ENCODE data around the gene GDF11.
A peak's percentile ranks its signal among the peaks of the same experiment; 100 is the strongest.

The GDF11 gene

GRCh38 chr12:55707841-55708694 lies 34.9 kb upstream of the GDF11 start, which contains the start of gene ITGA7:
Gene ITGA7 (minus strand): TSS chr12:55707904. CDS start chr12:55707682, 222 bp downstream.
- Histone ChIP-seq H3K36me3 (ENCODE audit: control insufficient read depth in 2 of 2, insufficient read depth in 2 of 2, low read length in 2 of 2) (no peaks in the 10 kb centered on the region), H3K9ac (ENCODE audit: low read length in 2 of 2) (peak within 1 kb of the TSS; percentile 92 to 95), H3K4me3 (ENCODE audit: low read length in 2 of 2) (peak within 1 kb of the TSS; percentile 91 to 93), H3K27ac (ENCODE audit: low read length) (peak within 1 kb of the TSS; percentile 91), H3K27me3 (ENCODE audit: control insufficient read depth in 1 of 2, insufficient read depth in 2 of 2, low read length in 2 of 2) (no peaks in the 10 kb centered on the region), H3K9me3 (ENCODE audit: control insufficient read depth in 2 of 2, low read length in 2 of 2) (no peaks in the 10 kb centered on the region), H3K4me1 (ENCODE audit: control insufficient read depth, insufficient read depth, low read length) (peaks cover 78% of the 10 kb centered on the region)

DNA sequence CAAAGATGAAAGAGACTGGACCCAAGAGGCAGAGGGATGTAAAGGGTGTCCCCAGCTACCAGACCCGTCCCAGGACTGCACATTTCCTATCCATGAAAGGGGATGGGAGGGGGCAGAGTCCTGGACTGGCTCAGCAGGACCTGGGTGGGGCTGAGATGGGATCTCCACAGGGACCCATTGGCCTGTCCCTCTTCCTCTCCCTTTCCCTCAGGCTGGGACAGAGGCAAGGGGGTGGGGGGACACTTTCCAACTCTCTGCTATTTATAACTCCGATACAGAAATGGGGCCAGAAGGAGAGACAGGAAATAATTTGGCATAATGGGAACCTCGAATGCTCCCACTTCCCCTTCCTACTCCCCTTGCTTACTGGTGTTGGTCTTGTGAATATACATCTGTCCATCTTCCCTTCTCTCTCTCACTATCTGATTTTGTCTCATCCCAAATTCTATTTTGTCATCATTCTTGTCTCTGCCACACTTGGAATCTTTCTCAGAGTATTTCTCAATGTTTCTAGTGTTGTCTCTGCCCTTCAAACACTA lies 34.2 kb upstream of the GDF11 start:
- H3K36me3 ChIP-seq (ENCODE audit: control insufficient read depth in 2 of 2, insufficient read depth in 2 of 2, low read length in 2 of 2), result no peaks in the 10 kb centered on the region
- H3K27me3 ChIP-seq (ENCODE audit: control insufficient read depth in 1 of 2, insufficient read depth in 2 of 2, low read length in 2 of 2), result no peaks in the 10 kb centered on the region
- H3K9ac ChIP-seq (ENCODE audit: low read length in 2 of 2), result peak overlapping the region; percentile 66 to 68
- H3K9me3 ChIP-seq (ENCODE audit: control insufficient read depth in 2 of 2, low read length in 2 of 2), result no peaks in the 10 kb centered on the region
- peaks cover 75% of the 10 kb centered on the region for H3K4me1 ChIP-seq (ENCODE audit: control insufficient read depth, insufficient read depth, low read length)
- peak overlapping the region; percentile 45 to 91 for H3K4me3 ChIP-seq (ENCODE audit: low read length in 2 of 2)
- H3K27ac ChIP-seq (ENCODE audit: low read length), result peak overlapping the region; percentile 88

DNA sequence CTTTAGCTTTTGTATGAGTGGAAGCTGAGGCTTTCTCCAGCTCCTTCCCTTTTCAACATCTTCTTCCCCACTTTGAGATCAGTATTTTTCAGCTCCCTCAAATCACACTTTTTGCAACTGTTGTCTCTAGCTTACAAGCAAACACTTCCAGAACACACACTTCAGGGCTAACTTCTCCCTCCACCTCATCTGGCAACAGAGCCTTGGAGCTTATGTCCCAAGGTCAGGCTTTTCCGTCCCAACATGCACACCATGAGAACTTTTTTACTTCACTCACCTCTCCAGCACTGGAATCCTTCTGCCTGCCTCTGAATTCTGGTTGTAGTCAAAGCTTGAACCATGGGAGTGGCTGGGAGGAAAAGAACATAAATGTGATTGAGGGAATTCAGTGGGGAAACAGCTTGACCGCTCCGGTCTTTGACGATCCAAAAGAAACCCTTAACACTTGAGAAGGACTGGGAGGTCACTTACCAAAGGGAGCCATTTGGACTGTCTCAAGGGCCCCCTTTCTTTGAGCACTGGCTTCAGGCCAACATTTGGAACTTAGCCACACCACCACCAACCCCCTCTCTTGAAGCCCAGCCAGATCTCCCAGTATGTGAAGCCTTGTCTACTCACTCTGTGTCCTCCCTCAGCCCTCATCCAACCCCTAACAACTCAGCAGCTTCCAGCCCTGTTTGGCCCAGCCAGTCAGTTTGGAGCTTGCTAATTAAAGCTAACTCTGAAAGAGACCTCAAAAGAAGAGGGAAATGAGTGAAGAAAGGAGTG lies 31.0 kb upstream of the GDF11 start:
- Histone ChIP-seq H3K4me1 (ENCODE audit: control insufficient read depth, insufficient read depth, low read length) (peaks cover 63% of the 10 kb centered on the region), H3K4me3 (ENCODE audit: low read length in 2 of 2) (peak overlapping the region in 1 of 2 donors; percentile 44), H3K27ac (ENCODE audit: low read length) (peak overlapping the region; percentile 85), H3K36me3 (ENCODE audit: control insufficient read depth in 2 of 2, insufficient read depth in 2 of 2, low read length in 2 of 2) (no peaks in the 10 kb centered on the region), H3K27me3 (ENCODE audit: control insufficient read depth in 1 of 2, insufficient read depth in 2 of 2, low read length in 2 of 2) (no peaks in the 10 kb centered on the region), H3K9me3 (ENCODE audit: control insufficient read depth in 2 of 2, low read length in 2 of 2) (no peaks in the 10 kb centered on the region), H3K9ac (ENCODE audit: low read length in 2 of 2) (peak overlapping the region; percentile 0 to 4)

- peak overlapping the region; percentile 85 for H3K27ac ChIP-seq (ENCODE audit: low read length)
- peaks cover 0 to 3% of the 10 kb centered on the region in 2 donors for H3K36me3 ChIP-seq (ENCODE audit: control insufficient read depth in 2 of 2, insufficient read depth in 2 of 2, low read length in 2 of 2)
- H3K4me1 ChIP-seq (ENCODE audit: control insufficient read depth, insufficient read depth, low read length), result peaks cover 66% of the 10 kb centered on the region
- no peaks in the 10 kb centered on the region for H3K27me3 ChIP-seq (ENCODE audit: control insufficient read depth in 1 of 2, insufficient read depth in 2 of 2, low read length in 2 of 2)
- H3K9me3 ChIP-seq (ENCODE audit: control insufficient read depth in 2 of 2, low read length in 2 of 2), result no peaks in the 10 kb centered on the region
- H3K9ac ChIP-seq (ENCODE audit: low read length in 2 of 2), result peak overlapping the region; percentile 4 to 42
- peak overlapping the region in 1 of 2 donors; percentile 44 for H3K4me3 ChIP-seq (ENCODE audit: low read length in 2 of 2)
These were observed 30.1 kb upstream of the GDF11 start for GRCh38 chr12:55712700-55713415.

GRCh38 chr12:55713721-55714120 lies 29.2 kb upstream of the GDF11 start:
- Histone ChIP-seq H3K4me3 (ENCODE audit: low read length in 2 of 2) (no peak overlapping the region), H3K9ac (ENCODE audit: low read length in 2 of 2) (peak overlapping the region in 1 of 2 donors; percentile 2), H3K9me3 (ENCODE audit: control insufficient read depth in 2 of 2, low read length in 2 of 2) (no peaks in the 10 kb centered on the region), H3K27ac (ENCODE audit: low read length) (peak overlapping the region; percentile 85), H3K4me1 (ENCODE audit: control insufficient read depth, insufficient read depth, low read length) (peaks cover 68% of the 10 kb centered on the region), H3K27me3 (ENCODE audit: control insufficient read depth in 1 of 2, insufficient read depth in 2 of 2, low read length in 2 of 2) (no peaks in the 10 kb centered on the region), H3K36me3 (ENCODE audit: control insufficient read depth in 2 of 2, insufficient read depth in 2 of 2, low read length in 2 of 2) (peaks cover 0 to 3% of the 10 kb centered on the region in 2 donors)

- Histone ChIP-seq H3K4me1 (ENCODE audit: control insufficient read depth, insufficient read depth, low read length) (peaks cover 71% of the 10 kb centered on the region), H3K9ac (ENCODE audit: low read length in 2 of 2) (peak overlapping the region; percentile 87 to 95)
These were observed 27.7 kb upstream of the GDF11 start for GRCh38 chr12:55715169-55715764.

GRCh38 chr12:55715833-55716581 lies 26.9 kb upstream of the GDF11 start, which contains the start of gene BLOC1S1:
Gene BLOC1S1 (plus strand): TSS chr12:55716046. CDS start chr12:55716052, 6 bp downstream.
- Histone ChIP-seq H3K9ac (ENCODE audit: low read length in 2 of 2) (peak within 1 kb of the TSS; percentile 87 to 95), H3K4me1 (ENCODE audit: control insufficient read depth, insufficient read depth, low read length) (peaks cover 73% of the 10 kb centered on the region), H3K9me3 (ENCODE audit: control insufficient read depth in 2 of 2, low read length in 2 of 2) (no peaks in the 10 kb centered on the region), H3K4me3 (ENCODE audit: low read length in 2 of 2) (peak within 1 kb of the TSS; percentile 63 to 88), H3K27me3 (ENCODE audit: control insufficient read depth in 1 of 2, insufficient read depth in 2 of 2, low read length in 2 of 2) (no peaks in the 10 kb centered on the region), H3K36me3 (ENCODE audit: control insufficient read depth in 2 of 2, insufficient read depth in 2 of 2, low read length in 2 of 2) (peaks cover 0 to 3% of the 10 kb centered on the region in 2 donors), H3K27ac (ENCODE audit: low read length) (peak within 1 kb of the TSS; percentile 98)

More at GRCh38 chr12:55715169-55715764, 27.7 kb upstream of the GDF11 start:
- Histone ChIP-seq H3K36me3 (ENCODE audit: control insufficient read depth in 2 of 2, insufficient read depth in 2 of 2, low read length in 2 of 2) (peaks cover 0 to 3% of the 10 kb centered on the region in 2 donors), H3K27ac (ENCODE audit: low read length) (peak overlapping the region; percentile 98), H3K27me3 (ENCODE audit: control insufficient read depth in 1 of 2, insufficient read depth in 2 of 2, low read length in 2 of 2) (no peaks in the 10 kb centered on the region), H3K9me3 (ENCODE audit: control insufficient read depth in 2 of 2, low read length in 2 of 2) (no peaks in the 10 kb centered on the region), H3K4me3 (ENCODE audit: low read length in 2 of 2) (peak overlapping the region; percentile 63 to 88)

DNA sequence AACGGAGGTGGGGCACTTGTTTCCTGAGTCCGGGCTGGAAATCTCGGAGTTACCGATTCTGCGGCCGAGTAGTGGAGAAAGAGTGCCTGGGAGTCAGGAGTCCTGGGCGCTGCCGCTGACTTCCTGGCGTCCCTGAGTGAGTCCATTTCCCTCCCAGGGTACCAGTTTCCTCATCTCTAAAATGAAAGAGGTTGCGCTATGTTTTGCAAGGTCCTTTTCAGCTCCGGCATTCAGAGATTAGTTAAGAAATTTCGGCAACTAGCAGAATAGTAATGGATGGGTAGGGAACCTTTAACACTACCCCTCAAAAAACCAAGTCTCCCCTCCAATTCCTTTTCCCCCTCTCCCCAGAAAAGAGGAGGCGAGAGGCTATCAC lies 26.4 kb upstream of the GDF11 start:
- Histone ChIP-seq H3K4me3 (ENCODE audit: low read length in 2 of 2) (peak overlapping the region; percentile 63 to 88), H3K36me3 (ENCODE audit: control insufficient read depth in 2 of 2, insufficient read depth in 2 of 2, low read length in 2 of 2) (peaks cover 0 to 3% of the 10 kb centered on the region in 2 donors), H3K27ac (ENCODE audit: low read length) (peak overlapping the region; percentile 98), H3K4me1 (ENCODE audit: control insufficient read depth, insufficient read depth, low read length) (peaks cover 79% of the 10 kb centered on the region), H3K27me3 (ENCODE audit: control insufficient read depth in 1 of 2, insufficient read depth in 2 of 2, low read length in 2 of 2) (no peaks in the 10 kb centered on the region), H3K9ac (ENCODE audit: low read length in 2 of 2) (peak overlapping the region; percentile 87 to 95), H3K9me3 (ENCODE audit: control insufficient read depth in 2 of 2, low read length in 2 of 2) (no peaks in the 10 kb centered on the region)
